SH-SY5Y (cell line): ENCODE data around the gene GNAI3.

Source experiments
- GATA2 ChIP-seq: IDR thresholded peaks from 2 replicates; pipeline ENCODE4 v1.6.1; 2011; ENCODE audit warnings: mild to moderate bottlenecking, low read depth, low read length
- GATA3 ChIP-seq: IDR thresholded peaks from 2 replicates; pipeline ENCODE4 v1.6.1; 2011; ENCODE audit warnings: low read depth, mild to moderate bottlenecking, low read length, moderate library complexity

GRCh38 chr1:109641861-109642260 is 93.4 kb downstream of the GNAI3 start:
- TF ChIP-seq GATA3: no peak
- no peak for TF ChIP-seq GATA2
